Gastroesophageal sphincter (tissue), 4 donors: Measurements from ENCODE around the gene PPFIA1. TPM values are rescaled to one million over a fixed set of nuclear protein-coding genes. Genes with fewer than 3 reads are reported as not detected.

ENCODE experiments used
- ATAC-seq: fragments of 150-250 bp; one replicate; pipeline ENCODE4 v1.9.1; 2016; ENCODE audit warnings: mild to moderate bottlenecking, moderate library complexity
- H3K27ac ChIP-seq, 4 donors: fragments of 200-600 bp; sonication (generic) in 3 of 4; 1 replicate in 3 of 4; 2 replicates in 1 of 4; pipeline ENCODE4 v1.5.1; 2016 to 2019
- H3K27me3 ChIP-seq: fragments of 200-600 bp; sonication (generic); one replicate; pipeline ENCODE4 v1.5.1; 2019
- H3K36me3 ChIP-seq, 2 donors: fragments of 200-600 bp; sonication (generic); one replicate each; pipeline ENCODE4 v1.5.1; 2019; ENCODE audit warnings: control low read depth in 1 of 2
- H3K4me1 ChIP-seq, 3 donors: fragments of 200-600 bp; sonication (generic); 1 replicate in 2 of 3; 2 replicates in 1 of 3; pipeline ENCODE4 v1.5.1; 2016 to 2019; ENCODE audit warnings: control low read depth in 2 of 3
- H3K4me3 ChIP-seq, 2 donors: fragments of 200-600 bp; sonication (generic); one replicate each; pipeline ENCODE4 v1.5.1; 2019; ENCODE audit warnings: mild to moderate bottlenecking in 1 of 2, moderate library complexity in 1 of 2
- H3K9me3 ChIP-seq, 3 donors: fragments of 200-600 bp; sonication (generic); one replicate each; pipeline ENCODE4 v1.5.1; 2017 to 2019; ENCODE audit warnings: control low read depth in 2 of 3
- EP300 ChIP-seq: sonication (generic); formaldehyde crosslinking; IDR thresholded peaks from one replicate; pipeline ENCODE4 v1.6.1; 2017; ENCODE audit warnings: antibody characterized with exemption, mild to moderate bottlenecking
- POLR2A ChIP-seq, 2 donors: fragments of 450-650 bp; IDR thresholded peaks; one replicate each; pipeline ENCODE4 v1.6.1; 2017; ENCODE audit warnings: antibody characterized with exemption in 2 of 2, mild to moderate bottlenecking in 2 of 2, moderate library complexity in 1 of 2
- POLR2AphosphoS5 ChIP-seq: sonication (generic); formaldehyde crosslinking; IDR thresholded peaks from one replicate; pipeline ENCODE4 v1.6.1; 2017; ENCODE audit warnings: antibody characterized with exemption
- WGBS, 2 donors: methylation state at CpG; one replicate each; pipeline ENCODE4 v1.1.5; 2018; ENCODE audit warnings: low coverage in 1 of 2; 5-methylcytosine and 5-hydroxymethylcytosine counted together
- total RNA-seq, 4 donors: library from RNA; depleted of rRNA; stranded (reverse); fragments of >200 nt; gene quantifications; one replicate each; pipeline ENCODE4 v1.1.0, GENCODE V29; 2016
- TF ChIP-seq, protein P1 (sequence below), 4 experiments: fragments of 200-600 bp in 2 of 4; fragments of 450-650 bp in 2 of 4; sonication (generic) in 1 of 4; IDR thresholded peaks; one replicate each; pipeline ENCODE4 v1.5.1; 2017 to 2019; ENCODE audit warnings: antibody characterized with exemption in 4 of 4, mild to moderate bottlenecking in 2 of 4, moderate library complexity in 2 of 4

The PPFIA1 gene
- total RNA-seq, 4 donors from 2014 or later: 54.3 to 68.8 (median 61.5) TPM

DNA sequence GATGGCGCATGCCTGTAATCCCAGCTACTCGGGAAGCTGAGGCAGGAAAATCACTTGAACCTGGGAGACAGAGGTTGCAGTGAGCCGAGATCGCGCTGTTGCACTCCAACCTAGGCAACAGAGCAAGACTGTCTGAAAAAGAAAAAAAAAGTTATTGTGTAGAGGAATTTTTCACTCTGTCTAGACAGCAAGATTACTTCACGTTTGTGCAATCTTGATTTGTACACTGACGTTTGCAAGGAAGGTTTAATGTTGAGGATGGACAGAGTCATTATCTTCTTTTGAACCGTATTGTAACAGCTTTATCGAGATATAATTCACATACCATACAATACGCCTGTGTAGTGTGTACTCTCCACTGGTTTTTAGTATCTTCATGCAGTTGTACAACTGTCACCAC lies 131.5 kb downstream of the PPFIA1 start:
- TF ChIP-seq, protein P1, sequence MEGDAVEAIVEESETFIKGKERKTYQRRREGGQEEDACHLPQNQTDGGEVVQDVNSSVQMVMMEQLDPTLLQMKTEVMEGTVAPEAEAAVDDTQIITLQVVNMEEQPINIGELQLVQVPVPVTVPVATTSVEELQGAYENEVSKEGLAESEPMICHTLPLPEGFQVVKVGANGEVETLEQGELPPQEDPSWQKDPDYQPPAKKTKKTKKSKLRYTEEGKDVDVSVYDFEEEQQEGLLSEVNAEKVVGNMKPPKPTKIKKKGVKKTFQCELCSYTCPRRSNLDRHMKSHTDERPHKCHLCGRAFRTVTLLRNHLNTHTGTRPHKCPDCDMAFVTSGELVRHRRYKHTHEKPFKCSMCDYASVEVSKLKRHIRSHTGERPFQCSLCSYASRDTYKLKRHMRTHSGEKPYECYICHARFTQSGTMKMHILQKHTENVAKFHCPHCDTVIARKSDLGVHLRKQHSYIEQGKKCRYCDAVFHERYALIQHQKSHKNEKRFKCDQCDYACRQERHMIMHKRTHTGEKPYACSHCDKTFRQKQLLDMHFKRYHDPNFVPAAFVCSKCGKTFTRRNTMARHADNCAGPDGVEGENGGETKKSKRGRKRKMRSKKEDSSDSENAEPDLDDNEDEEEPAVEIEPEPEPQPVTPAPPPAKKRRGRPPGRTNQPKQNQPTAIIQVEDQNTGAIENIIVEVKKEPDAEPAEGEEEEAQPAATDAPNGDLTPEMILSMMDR (IDR thresholded peaks at IDR 0.05): no peak
- TF ChIP-seq POLR2AphosphoS5: no peak
- no peak for TF ChIP-seq POLR2A (IDR thresholded peaks at IDR 0.05)
- no peak for TF ChIP-seq EP300
- 75 to 78% methylated on average over 10 of the region's 10 CpGs for WGBS, 2 donors
- peaks cover 0 to 17% of the 10 kb centered on the region in 2 donors for H3K36me3 ChIP-seq
- H3K4me3 ChIP-seq: no peak overlapping the region
- no peaks in the 10 kb centered on the region for H3K27me3 ChIP-seq
- no peaks in the 10 kb centered on the region for H3K9me3 ChIP-seq
- peaks cover 7 to 66% (median 20%) of the 10 kb centered on the region in 3 donors for H3K4me1 ChIP-seq
- peak overlapping the region in 1 of 4 donors; percentile 94 for H3K27ac ChIP-seq
- ATAC-seq: no peak

DNA sequence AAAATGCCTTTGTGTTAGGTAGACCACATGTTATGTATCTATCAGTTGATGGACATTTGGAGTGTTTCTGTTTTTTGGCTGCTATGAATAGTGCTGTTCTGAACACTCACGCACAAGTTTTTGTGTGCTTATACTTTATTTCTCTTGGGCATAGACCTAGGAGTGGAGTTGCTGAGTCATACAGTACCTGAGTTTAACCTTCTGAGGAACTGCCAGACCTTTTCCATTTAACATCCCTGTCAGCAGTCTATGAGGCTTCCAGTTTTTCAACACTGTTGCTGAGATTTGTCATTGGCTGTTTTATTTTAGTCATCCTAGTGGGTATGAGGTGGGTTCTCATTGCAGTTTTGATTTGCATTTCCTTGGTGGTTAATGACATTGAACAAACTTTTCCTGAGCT lies 132.2 kb downstream of the PPFIA1 start:
- no peak for TF ChIP-seq EP300
- TF ChIP-seq, protein P1 (IDR thresholded peaks at IDR 0.05): no peak
- no peak for TF ChIP-seq POLR2A (IDR thresholded peaks at IDR 0.05)
- no peak for TF ChIP-seq POLR2AphosphoS5
- 25% methylated on average over 1 of the region's 1 CpG; no CpG with 5 or more reads in 1 of the 2 donors for whole genome bisulfite sequencing, 2 donors
- Histone ChIP-seq H3K9me3 (no peaks in the 10 kb centered on the region), H3K27ac (no peak overlapping the region), H3K36me3 (peaks cover 0 to 23% of the 10 kb centered on the region in 2 donors), H3K27me3 (no peaks in the 10 kb centered on the region), H3K4me3 (no peak overlapping the region), H3K4me1 (peaks cover 7 to 60% (median 16%) of the 10 kb centered on the region in 3 donors)
- no peak for ATAC-seq

DNA sequence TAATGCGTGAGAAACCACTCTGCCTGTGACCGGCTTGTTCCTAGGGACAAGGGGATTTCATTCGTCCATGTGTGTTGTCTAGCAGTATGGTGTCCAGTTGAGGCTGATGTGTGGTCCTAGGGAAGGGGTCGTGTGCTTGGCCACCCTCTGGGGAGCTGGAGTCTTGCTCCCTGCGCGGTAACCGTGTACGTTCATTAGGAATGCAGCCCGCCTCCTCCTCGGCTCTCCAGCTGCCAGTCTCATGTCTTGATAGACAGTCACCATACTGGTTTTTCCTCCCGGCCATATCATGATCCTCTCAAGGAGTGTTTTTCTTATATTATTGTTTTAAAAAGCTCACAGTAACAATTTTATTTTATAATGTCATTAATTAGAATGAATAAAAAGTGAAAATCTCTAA lies 133.8 kb downstream of the PPFIA1 start:
- WGBS, 2 donors: 91 to 94% methylated on average over 2 to 8 of the region's 11 CpGs
- no peak for ATAC-seq
- H3K27me3 ChIP-seq: no peaks in the 10 kb centered on the region

DNA sequence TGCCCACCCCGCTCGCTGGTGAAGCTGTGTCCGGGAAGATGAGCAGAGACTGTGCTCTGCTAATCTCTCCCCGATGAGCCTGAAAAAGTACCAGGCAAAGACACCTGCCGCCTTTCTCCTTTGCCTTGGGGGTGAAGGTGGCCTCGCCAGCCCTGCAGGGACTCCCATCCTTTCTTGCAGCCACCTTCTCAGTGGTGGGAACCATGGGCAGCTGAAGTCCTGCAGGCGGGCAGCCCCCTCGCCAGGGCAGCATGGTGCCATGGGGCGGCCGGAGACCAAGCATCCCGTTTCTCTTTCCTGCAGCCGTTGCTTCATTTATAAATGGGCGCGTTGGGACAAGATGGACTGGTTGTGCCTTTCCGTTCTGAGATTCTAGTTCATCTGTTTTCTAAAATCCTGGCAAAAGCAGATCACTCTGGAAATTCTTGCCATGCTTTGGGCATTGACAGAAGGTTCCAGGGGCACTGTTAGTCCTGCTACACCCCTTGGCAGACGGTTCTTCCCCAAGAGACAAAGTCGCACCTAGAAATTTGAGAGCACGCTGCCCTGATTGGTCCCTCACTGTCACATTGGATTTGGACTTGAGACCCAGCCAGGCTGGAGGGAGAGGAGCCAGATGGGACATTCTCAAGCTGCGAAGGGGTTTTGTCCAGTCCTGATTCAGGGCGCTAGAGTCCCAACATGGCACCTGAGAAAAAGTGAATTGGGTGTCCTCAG lies 135.3 kb downstream of the PPFIA1 start:
- Histone ChIP-seq H3K4me1 (peaks cover 0 to 31% (median 4%) of the 10 kb centered on the region in 3 donors), H3K27me3 (no peaks in the 10 kb centered on the region), H3K4me3 (no peak overlapping the region), H3K27ac (no peak overlapping the region), H3K36me3 (peaks cover 0 to 55% of the 10 kb centered on the region in 2 donors), H3K9me3 (no peaks in the 10 kb centered on the region)
- no peak for ATAC-seq
- TF ChIP-seq POLR2A (IDR thresholded peaks at IDR 0.05): no peak
- no peak for TF ChIP-seq POLR2AphosphoS5
- TF ChIP-seq EP300: no peak
- TF ChIP-seq, protein P1 (IDR thresholded peaks at IDR 0.05): no peak
- 92 to 93% methylated on average over 5 to 11 of the region's 20 CpGs for WGBS, 2 donors

More for the DNA sequence above, 133.8 kb downstream of the PPFIA1 start:
- Histone ChIP-seq H3K9me3 (no peaks in the 10 kb centered on the region), H3K36me3 (peaks cover 0 to 39% of the 10 kb centered on the region in 2 donors), H3K27ac (no peak overlapping the region), H3K4me1 (peaks cover 7 to 47% (median 14%) of the 10 kb centered on the region in 3 donors), H3K4me3 (no peak overlapping the region)
- TF ChIP-seq, protein P1 (IDR thresholded peaks at IDR 0.05): no peak
- TF ChIP-seq POLR2AphosphoS5: no peak
- no peak for TF ChIP-seq POLR2A (IDR thresholded peaks at IDR 0.05)
- TF ChIP-seq EP300: no peak

DNA sequence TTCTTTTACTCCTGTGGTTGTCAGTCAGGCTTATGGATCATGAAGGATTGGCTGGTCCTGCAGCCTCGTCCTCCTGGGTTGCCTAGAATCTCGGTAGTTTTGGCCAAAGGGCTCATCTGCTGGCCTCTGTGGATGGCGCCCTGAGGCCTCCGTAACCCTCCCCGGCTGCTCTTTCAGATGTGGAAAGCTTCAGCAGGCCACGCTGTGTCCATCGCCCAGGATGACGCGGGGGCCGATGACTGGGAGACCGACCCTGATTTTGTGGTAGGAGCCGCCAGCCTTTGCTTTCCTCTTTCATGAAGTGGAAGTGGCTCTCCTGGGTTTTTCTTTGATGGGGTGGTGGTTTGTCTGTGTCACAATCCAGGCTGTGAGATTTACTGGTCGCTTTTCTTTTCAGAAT lies 136.6 kb downstream of the PPFIA1 start:
- Histone ChIP-seq H3K27me3 (no peaks in the 10 kb centered on the region), H3K9me3 (no peaks in the 10 kb centered on the region), H3K4me3 (no peak overlapping the region), H3K27ac (no peak overlapping the region), H3K4me1 (peaks cover 0 to 19% (median 0%) of the 10 kb centered on the region in 3 donors), H3K36me3 (peaks cover 0 to 68% of the 10 kb centered on the region in 2 donors)
- ATAC-seq: no peak
- TF ChIP-seq POLR2A (IDR thresholded peaks at IDR 0.05): no peak
- no peak for TF ChIP-seq POLR2AphosphoS5
- TF ChIP-seq, protein P1 (IDR thresholded peaks at IDR 0.05): no peak
- no peak for TF ChIP-seq EP300
- 83 to 100% methylated on average over 1 of the region's 13 CpGs for WGBS, 2 donors
